Measurements from ENCODE around the gene ACSS1. TPM values are rescaled to one million over a fixed set of nuclear protein-coding genes. Genes with fewer than 3 reads are reported as not detected.

The ACSS1 gene
- total RNA-seq, 1 donor: 0.99 TPM

- no peak for DNase-seq (ENCODE audit: low read depth)
- TF ChIP-seq CTCF (IDR thresholded peaks at IDR 0.05; ENCODE audit: insufficient read depth, low read length): no peak
- H3K4me3 ChIP-seq (ENCODE audit: low read depth, low read length): no peak overlapping the region
Observed at GRCh38 chr20:24989162-24989561, 68.8 kb downstream of the ACSS1 start.

GRCh38 chr20:24987873-24988835 lies 69.8 kb downstream of the ACSS1 start:
- DNase-seq (ENCODE audit: low read depth): no peak
- TF ChIP-seq CTCF (IDR thresholded peaks at IDR 0.05; ENCODE audit: insufficient read depth, low read length): no peak
- no peak overlapping the region for H3K4me3 ChIP-seq (ENCODE audit: low read depth, low read length)

GRCh38 chr20:24987244-24987643 lies 70.7 kb downstream of the ACSS1 start:
- TF ChIP-seq CTCF (IDR thresholded peaks at IDR 0.05; ENCODE audit: insufficient read depth, low read length): no peak
- no peak overlapping the region for H3K4me3 ChIP-seq (ENCODE audit: low read depth, low read length)
- DNase-seq (ENCODE audit: low read depth): no peak

- H3K4me3 ChIP-seq (ENCODE audit: low read depth, low read length): no peak overlapping the region
- no peak for TF ChIP-seq CTCF (IDR thresholded peaks at IDR 0.05; ENCODE audit: insufficient read depth, low read length)
- no peak for DNase-seq (ENCODE audit: low read depth)
Observed at GRCh38 chr20:24986436-24987015, 71.4 kb downstream of the ACSS1 start.

- DNase-seq (ENCODE audit: low read depth): no peak
- no peak for TF ChIP-seq CTCF (IDR thresholded peaks at IDR 0.05; ENCODE audit: insufficient read depth, low read length)
- no peak overlapping the region for H3K4me3 ChIP-seq (ENCODE audit: low read depth, low read length)
Observed at GRCh38 chr20:24985802-24986201, 72.1 kb downstream of the ACSS1 start.

GRCh38 chr20:24984961-24985640 lies 72.8 kb downstream of the ACSS1 start:
- DNase-seq (ENCODE audit: low read depth): no peak
- H3K4me3 ChIP-seq (ENCODE audit: low read depth, low read length): no peak overlapping the region
- TF ChIP-seq CTCF (IDR thresholded peaks at IDR 0.05; ENCODE audit: insufficient read depth, low read length): no peak
